DMS 273 (cell line): Measurements from ENCODE around the gene TBCB.
A peak's percentile ranks its signal among the peaks of the same experiment; 100 is the strongest.
"Not testable (repeated sequence)": the region's sequence is repeated elsewhere in the genome, so short reads cannot be mapped to it uniquely, and the experiment has no call there.

ENCODE experiments used
- DNase-seq: peaks from one replicate; lab custom pipeline; 2025; ENCODE audit not compliant: unreplicated experiment; lab: John Stamatoyannopoulos, UW

Gene TBCB, protein sequence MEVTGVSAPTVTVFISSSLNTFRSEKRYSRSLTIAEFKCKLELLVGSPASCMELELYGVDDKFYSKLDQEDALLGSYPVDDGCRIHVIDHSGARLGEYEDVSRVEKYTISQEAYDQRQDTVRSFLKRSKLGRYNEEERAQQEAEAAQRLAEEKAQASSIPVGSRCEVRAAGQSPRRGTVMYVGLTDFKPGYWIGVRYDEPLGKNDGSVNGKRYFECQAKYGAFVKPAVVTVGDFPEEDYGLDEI

DNA sequence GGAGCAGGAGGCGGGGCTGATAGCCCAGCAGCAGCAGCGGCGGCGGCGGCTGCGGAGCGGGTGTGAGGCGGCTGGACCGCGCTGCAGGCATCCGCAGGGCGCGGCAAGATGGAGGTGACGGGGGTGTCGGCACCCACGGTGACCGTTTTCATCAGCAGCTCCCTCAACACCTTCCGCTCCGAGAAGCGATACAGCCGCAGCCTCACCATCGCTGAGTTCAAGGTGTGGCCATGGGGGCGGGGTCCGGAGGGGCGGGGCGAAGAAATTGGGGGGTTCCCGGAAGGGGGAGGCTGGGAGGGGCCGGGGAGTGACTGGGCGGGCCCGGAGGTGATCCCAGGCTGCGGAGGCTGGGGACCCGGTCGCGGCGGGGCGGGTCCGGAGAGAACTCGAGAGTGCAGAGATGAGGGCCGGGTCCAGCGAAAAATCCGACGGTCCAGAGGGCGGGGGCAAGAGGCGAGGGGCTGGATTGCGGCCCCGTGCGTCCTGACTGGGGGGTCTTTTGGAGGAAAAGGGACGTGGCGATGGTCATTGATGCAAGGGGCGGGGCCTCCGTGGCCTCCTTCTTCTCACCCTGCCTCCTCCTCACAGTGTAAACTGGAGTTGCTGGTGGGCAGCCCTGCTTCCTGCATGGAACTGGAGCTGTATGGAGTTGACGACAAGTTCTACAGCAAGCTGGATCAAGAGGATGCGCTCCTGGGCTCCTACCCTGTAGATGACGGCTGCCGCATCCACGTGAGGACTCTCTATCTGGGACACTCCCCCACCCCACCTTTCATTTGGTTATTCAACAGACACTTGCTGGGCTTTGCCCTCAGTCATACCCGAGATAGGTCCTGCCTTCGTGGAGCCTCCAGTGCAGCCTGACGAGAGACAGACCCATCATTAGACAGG lies at the start of gene TBCB:
TBCB (plus strand) TSS at position 16 of the 891 bp plus-strand sequence; CDS start at position 109, 93 bp downstream.
- peak; percentile 86 for DNase-seq

DNA sequence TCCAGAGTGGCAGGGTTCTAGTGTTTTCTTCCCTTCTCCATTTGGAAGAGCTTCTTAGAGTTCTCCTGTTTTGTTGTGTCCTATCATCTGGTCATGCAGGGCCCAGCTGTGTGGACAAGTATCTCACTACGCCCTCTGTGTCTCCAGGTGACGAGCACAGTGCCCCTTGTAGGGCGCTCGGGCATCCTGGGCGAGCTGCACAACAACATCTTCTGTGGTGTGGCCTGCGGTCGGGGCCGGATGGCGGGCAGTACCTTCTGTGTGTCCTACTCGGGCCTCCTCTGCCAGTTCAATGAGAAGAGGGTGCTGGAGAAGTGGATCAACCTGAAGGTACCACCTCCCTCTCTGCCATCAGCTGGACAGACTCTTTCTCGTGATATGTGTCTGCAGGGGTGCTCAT lies 47.6 kb upstream of the TBCB start:
- DNase-seq = no peak

DNA sequence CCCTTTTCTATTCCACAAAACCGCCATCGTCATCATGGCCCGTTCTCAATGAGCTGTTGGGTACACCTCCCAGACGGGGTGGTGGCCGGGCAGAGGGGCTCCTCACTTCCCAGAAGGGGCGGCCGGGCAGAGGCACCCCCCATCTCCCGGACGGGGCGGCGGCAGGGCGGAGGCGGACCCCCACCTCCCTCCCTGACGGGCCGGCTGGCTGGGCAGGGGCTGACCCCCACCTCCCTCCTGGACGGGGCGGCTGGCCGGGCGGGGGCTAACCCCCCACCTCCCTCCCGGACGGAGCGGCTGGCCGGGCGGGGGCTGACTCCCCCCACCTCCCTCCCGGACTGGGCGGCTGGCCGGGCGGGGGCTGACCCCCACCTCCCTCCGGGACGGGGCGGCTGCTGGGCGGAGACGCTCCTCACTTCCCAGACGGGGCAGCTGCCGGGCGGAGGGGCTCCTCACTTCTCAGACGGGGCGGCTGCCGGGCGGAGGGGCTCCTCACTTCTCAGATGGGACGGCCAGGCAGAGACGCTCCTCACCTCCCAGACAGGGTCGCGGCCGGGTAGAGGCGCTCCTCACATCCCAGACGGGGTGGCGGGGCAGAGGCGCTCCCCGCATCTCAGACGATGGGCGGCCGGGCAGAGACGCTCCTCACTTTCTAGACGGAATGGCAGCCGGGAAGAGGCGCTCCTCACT lies 46.3 kb upstream of the TBCB start:
- DNase-seq = not testable (repeated sequence)

DNA sequence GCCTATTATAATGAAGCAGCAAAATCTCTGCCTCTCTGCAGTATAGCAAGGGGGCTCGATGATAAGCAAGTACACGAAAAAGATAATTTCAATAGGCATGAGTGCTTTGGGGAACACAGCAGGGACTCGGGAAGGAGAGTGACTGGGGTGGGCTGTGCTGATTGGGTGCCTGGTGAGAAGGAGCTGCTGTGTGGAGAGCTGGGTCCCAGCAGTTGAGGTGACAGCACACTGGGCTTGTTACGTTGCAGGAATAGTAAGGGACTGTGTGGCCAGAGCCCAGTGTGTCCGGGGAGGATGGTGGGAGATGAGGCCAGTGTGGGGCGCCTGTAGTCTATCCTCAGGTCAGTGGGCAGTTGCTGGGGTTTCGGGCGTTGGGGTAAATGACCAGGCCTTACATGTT lies 43.2 kb upstream of the TBCB start:
- DNase-seq = no peak

DNA sequence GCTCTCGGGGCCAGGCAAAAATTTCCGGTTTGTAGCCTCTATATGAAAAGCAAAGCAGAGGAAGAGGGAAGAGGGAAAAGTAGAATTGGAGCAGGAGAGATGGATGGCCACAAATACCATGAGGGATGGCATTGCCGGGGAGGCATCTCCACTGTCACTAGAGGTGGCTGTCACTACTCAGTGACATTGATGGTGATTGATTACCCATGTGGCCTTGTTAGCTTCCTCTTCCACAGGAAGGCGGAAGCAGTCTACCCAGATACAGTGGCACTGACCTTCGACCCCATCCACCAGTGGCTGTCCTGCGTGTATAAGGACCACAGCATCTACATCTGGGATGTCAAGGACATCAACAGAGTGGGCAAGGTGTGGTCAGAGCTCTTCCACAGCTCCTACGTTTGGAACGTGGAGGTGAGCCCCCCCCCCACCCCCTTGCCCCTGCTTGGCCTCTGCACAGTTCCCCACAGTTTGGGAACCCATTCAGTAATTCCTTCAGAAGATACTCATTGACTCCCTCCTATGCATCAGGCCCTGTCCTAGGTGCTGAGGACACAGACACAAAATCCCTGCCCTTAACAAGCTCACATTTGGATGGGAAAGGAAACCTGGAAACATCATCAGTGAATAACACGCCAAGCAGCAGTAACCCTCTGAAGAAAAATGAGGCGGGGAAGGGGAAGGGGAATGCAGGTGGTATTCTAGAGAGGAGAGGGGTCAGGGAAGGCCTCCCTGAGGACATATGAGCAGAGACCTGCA lies 42.0 kb upstream of the TBCB start:
- DNase-seq = no peak

DNA sequence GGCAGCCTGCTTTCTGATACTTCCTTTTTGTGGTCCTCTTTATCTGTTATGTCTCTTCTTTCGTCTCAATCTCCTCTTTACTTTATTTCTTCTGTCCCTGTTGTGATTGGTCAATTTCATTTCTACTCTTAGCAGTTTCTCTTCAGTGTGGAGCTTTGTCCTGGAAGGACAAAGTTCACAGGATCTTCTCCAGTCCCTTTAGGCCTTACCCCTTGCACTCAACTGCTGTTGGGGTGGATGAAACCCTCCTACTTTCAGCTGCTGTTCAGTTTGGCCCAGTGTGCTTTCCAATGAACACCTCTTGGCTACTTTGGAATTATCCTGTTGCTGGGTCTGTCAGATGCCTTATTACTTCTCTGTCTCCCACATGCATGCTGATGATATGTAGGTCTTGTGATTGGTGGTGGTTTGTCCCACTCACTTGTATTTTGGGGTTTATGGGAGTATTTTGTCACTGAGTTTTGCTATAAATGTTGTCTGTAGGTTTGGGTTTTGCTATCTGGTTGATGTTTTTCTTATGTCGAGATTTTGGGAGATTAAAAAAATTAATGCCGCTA lies 35.8 kb upstream of the TBCB start:
- DNase-seq = no peak

DNA sequence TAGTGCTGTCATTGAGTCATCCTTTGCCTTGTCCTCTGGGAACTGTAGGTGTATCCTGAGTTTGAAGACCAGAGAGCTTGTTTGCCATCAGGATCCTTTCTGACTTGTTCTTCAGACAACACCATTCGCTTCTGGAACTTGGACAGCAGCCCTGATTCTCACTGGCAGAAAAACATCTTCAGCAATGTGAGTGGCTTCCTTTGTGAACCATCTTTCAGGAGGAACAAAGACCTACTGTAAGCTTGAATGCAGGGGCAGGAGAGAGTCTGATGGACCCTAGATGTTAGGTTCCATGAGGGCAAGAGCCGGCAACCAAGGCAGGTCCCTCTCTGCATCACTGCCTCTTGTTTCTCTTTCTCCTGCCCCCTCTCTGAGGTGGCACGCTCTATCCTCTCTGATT lies 33.9 kb upstream of the TBCB start:
- no peak for DNase-seq

DNA sequence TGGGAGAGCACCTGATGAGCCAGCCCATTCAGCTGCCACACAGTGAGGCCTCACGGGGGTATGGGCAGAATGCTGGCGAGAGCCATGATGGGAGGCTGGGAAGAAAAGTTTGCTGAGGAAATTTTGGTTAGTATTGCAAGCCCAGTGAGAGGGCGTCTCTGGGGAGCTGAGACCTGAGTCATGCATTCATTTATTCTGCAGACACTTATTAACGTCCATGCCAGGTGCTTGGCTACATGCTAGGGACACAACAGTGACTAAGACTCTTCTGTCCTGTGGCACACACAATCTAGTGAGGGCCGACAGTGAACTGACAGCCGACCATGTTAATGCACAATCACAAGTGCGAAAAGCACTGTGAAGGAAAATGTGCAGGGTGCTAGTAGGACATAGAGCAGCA lies 33.4 kb upstream of the TBCB start:
- no peak for DNase-seq

DNA sequence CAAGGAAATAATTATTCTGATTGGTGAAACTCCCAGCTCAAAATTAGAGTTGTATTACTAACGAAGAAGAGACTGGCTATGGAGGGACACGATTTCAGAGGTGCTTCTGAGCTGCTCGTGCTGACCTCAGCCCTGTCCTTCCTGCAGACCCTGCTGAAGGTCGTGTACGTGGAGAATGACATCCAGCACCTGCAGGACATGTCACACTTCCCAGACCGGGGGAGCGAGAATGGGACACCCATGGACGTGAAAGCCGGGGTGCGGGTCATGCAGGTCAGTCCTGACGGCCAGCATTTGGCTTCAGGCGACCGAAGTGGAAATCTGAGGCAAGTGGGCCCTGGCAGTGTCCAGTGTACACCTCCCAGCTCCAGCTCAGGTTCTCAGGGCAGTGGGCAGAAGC lies 32.4 kb upstream of the TBCB start:
- no peak for DNase-seq

DNA sequence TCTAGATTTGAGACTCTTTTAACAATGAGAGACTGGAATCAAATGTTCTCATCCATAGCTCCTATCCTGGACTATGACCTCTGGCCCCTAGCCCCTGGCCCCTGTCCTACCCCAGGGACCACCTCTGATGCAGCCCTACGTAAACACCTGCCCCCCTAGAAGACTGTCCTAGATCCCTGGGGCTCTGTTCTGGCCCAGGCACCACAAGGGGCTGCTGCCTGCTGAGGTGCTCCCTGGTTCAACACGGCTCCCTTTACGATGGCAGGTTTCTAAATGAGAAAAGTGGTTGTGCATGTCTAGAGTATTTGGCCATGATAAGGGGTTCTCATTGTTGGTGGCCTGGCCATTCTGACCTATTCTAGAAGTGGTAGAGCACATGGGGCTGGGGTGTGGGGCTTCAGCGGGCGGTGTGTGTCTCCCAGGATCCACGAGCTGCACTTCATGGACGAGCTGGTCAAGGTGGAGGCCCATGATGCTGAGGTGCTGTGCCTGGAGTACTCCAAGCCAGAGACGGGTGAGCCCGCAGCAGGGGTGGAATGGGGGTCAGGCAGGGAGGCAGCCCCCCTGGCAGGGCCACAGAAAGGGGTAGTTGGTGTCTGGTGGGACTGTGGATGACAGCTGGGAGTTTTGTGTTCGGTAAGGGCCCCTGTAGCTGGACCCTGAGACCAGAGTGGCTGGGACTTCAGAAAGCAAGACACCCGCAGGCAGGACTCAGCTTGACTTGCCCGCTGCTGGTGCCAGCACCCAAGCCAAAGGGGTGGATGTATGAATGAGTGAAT lies 30.8 kb upstream of the TBCB start:
- no peak for DNase-seq

DNA sequence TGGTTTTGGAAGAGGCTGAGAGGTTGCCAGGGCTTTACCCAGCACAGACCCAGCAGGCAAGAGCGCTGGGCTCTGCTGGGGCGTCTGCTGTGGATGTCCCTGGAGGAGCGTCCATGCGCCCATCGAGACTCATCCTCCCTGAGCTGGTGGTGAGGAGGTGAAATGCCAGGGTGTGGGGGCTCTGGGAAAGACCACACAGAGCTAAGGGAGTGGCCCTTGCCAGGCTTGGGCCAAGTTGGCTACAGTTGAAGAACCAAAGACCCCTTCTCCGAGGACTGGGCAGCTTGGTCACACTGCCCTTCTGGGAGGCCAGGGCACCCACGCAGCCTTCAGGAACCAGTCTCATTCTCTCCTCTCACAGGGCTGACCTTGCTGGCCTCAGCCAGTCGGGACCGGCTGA lies 28.9 kb upstream of the TBCB start:
- DNase-seq = no peak

DNA sequence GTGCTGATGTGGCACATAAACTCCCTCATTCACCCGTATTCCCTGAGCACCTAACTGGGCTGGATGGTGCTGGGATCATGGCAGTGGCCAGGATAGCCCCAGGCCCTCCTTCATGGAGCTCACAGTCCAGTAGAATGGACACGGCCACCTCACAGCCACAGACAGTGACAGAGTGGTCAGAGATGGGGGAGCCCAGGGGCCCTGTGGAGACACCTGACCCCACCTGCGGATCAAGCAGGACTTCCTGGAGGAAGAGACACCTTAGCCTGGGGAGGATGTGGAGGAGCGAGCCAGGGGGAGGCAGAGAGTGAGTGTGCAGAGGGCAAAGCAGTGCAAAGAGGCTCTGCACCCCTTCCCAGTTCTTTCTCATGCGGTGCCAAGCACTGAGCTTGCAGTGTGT lies 25.4 kb upstream of the TBCB start:
- no peak for DNase-seq

DNA sequence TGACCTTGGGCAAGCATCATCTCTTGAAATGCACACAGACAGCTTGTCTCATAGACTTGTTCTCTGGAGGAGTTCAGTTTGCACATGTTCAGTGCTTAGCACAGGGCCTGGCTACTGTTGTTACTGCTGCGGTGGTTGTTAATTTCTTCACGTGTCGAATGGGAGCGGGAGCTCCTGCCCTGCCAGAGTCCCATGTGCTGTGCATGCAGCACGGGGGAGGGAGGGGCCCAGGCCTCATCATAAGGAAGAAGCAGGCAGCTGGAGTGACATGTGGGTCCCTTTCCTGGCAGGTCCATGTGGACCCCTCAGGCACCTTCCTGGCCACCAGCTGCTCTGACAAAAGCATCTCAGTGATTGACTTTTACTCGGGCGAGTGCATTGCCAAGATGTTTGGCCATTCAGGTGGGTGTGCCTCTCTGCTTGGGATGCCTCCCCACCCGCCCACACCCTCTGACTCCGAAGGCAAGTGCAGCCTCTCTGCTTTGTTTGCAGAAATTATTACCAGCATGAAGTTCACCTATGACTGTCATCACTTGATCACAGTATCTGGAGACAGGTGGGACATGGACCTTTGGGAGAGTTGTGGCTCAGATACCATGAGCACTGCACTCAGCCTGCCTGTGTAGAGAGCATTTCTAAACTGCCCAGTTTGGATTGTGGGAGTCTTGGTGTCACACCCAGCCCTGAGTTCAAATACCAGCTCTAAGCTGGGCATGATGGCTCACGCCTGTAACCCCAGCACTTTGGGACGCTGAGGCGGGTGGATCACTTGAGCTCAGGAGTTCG lies 24.2 kb upstream of the TBCB start:
- no peak for DNase-seq

DNA sequence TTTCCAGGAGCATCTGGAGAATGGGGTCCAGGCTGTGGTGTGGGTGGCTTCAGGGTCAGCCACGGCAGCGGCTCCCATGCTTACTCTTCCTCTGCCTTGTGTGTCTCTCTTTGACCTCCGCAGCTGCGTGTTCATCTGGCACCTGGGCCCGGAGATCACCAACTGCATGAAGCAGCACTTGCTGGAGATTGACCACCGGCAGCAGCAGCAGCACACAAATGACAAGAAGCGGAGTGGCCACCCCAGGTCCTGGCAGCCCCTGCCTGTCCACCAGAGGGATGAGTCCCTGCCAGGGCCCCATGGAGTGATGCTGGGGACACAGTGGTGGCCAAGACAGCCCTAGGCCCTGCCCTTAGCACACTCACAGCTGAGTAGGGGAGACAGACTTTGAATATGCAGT lies 22.7 kb upstream of the TBCB start:
- no peak for DNase-seq

DNA sequence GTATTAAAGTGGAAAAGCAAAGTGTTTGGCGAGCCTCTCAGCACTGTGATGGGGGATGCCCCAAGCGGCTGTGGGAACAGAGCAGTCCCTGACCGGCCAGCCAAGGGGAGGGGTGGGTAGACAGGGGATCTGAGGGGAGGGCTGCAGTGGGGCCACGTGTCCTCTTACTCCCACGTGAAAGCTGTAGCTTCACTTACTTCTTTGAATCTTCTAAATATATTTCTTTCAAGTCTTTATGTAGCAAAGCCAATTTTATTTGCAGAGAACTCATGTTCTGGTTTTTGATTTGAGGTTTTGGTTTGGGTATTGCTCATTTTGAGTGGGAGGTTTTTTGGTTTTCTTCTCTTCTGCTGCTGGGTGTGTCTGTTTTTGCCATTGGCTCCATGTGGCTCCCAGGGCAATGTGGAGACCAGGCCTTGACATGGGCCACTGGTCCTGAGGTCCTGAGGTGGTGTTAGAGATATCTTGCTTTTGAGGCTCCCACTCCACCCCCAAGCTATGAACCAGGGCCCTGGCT lies 22.1 kb upstream of the TBCB start:
- DNase-seq = no peak

DNA sequence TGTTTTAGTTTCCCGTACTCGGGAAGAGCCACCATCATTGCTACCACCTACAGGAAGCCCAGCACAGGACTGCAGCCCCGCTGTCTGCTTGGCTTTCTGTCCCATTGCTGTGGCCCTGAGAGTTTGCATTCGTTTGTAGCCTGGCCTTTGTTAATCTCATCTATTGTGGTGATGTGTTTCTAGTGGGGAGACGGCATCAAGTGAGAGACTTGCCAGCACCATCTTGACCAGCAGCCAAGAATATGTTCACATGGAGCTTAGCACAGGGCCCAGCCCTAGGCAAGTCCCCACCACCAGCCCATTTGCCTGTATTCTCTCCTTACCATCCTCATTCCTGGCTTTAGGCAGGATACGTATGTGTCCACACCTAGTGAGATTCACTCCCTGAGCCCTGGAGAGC lies 21.6 kb upstream of the TBCB start:
- no peak for DNase-seq

DNA sequence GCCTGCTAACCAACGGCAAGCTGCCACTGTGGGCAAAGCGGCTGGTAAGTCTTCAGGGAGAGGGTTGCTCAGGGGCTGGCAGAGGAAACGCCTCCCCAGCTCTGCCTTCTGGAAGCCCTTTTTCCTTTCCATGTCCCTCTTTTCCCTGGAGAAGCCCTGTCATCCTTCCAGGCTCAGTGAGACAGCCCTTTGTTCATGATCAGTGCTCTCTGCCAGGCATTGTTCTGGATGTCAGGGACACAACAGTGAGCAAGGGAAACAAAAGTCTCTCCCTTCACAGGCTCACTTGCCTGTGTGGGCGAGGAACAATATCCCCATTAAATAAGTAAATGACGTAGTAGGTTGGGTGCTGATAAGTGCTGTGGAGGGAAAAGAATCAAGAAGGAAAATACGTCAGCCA lies 18.2 kb upstream of the TBCB start:
- no peak for DNase-seq

DNA sequence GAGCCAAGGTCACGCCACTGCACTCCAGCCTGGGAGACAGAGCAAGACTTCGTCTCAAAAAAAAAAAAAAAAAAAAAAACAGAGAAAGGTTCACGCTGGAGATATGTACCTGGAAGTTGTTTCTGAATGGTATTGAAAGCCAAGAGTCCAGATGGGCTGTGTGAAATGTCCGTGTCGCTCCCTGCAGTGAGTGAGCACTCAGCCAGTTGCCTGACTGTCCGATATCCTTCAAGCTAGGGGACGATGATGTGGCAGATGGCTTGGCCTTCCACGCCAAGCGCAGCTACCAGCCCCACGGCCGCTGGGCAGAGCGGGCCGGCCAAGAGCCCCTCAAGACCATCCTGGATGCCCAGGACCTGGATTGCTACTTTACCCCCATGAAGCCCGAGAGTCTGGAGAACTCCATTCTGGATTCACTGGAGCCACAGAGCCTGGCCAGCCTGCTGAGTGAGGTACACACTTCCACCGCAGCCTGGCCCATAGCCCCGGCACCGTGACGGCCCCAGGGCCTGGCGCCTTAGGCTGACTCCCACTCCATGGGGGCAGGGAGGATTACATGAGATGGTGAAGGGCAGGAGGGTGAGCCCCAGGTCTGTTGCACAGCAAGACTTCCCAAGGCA lies 16.0 kb upstream of the TBCB start:
- DNase-seq = no peak

DNA sequence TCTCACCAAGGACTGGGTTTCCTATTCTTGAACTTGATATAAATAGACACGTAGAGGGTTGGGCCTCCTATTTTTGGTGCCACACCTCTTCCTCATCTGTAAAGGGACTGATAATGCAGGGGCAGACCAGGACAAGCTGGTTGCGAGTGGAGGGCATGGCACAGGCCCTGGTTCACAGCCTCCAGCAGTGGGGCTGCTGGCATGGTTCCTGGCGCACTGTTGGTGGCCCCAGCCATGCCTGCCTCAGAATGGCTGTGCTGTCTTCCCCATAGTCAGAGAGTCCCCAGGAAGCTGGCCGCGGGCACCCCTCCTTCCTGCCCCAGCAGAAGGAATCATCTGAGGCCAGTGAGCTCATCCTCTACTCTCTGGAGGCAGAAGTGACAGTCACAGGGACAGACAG lies 14.8 kb upstream of the TBCB start:
- no peak for DNase-seq
